Measurements from ENCODE around the gene DDX59.
A peak's percentile ranks its signal among the peaks of the same experiment; 100 is the strongest.

DDX59 gene

GRCh38 chr1:200669314-200670241 is at the start of gene DDX59:
Gene DDX59 (minus strand): TSS chr1:200669907. CDS start chr1:200666740, 3,167 bp downstream.
- in situ Hi-C loops (cut with HindIII; ENCODE audit: low pct_ligation_motif_present, low pct_unique_long_range_greater_than_20kb, low sequenced_read_pairs) = no loop called here
- peak; percentile 99 for DNase-seq

- no peak for DNase-seq
- in situ Hi-C loops (cut with HindIII; ENCODE audit: low pct_ligation_motif_present, low pct_unique_long_range_greater_than_20kb, low sequenced_read_pairs) = no loop called here
These were observed 44.9 kb upstream of the DDX59 start for GRCh38 chr1:200714504-200715187.

GRCh38 chr1:200710166-200710565 is 40.5 kb upstream of the DDX59 start:
- in situ Hi-C loops (cut with HindIII; ENCODE audit: low pct_ligation_motif_present, low pct_unique_long_range_greater_than_20kb, low sequenced_read_pairs) = no loop called here
- DNase-seq = no peak

GRCh38 chr1:200708769-200709168 is 39.1 kb upstream of the DDX59 start:
- peak; percentile 6 for DNase-seq

GRCh38 chr1:200708161-200708560 is 38.5 kb upstream of the DDX59 start:
- in situ Hi-C loops (cut with HindIII; ENCODE audit: low pct_ligation_motif_present, low pct_unique_long_range_greater_than_20kb, low sequenced_read_pairs) = no loop called here
- DNase-seq = no peak

More at GRCh38 chr1:200708769-200709168, 39.1 kb upstream of the DDX59 start:
- in situ Hi-C loops (cut with HindIII; ENCODE audit: low pct_ligation_motif_present, low pct_unique_long_range_greater_than_20kb, low sequenced_read_pairs) = no loop called here

GRCh38 chr1:200707116-200707515 is 37.4 kb upstream of the DDX59 start:
- in situ Hi-C loops (cut with HindIII; ENCODE audit: low pct_ligation_motif_present, low pct_unique_long_range_greater_than_20kb, low sequenced_read_pairs) = no loop called here
- no peak for DNase-seq

- DNase-seq = no peak
- in situ Hi-C loops (cut with HindIII; ENCODE audit: low pct_ligation_motif_present, low pct_unique_long_range_greater_than_20kb, low sequenced_read_pairs) = no loop called here
These were observed 36.6 kb upstream of the DDX59 start for GRCh38 chr1:200706111-200706814.

- in situ Hi-C loops (cut with HindIII; ENCODE audit: low pct_ligation_motif_present, low pct_unique_long_range_greater_than_20kb, low sequenced_read_pairs) = no loop called here
- DNase-seq = no peak
These were observed 35.3 kb upstream of the DDX59 start for GRCh38 chr1:200704986-200705500.

GRCh38 chr1:200699871-200700270 is 30.2 kb upstream of the DDX59 start:
- in situ Hi-C loops (cut with HindIII; ENCODE audit: low pct_ligation_motif_present, low pct_unique_long_range_greater_than_20kb, low sequenced_read_pairs) = no loop called here
- DNase-seq = no peak

GRCh38 chr1:200694738-200695137 is 25.0 kb upstream of the DDX59 start:
- in situ Hi-C loops (cut with HindIII; ENCODE audit: low pct_ligation_motif_present, low pct_unique_long_range_greater_than_20kb, low sequenced_read_pairs) = no loop called here
- DNase-seq = no peak

- in situ Hi-C loops (cut with HindIII; ENCODE audit: low pct_ligation_motif_present, low pct_unique_long_range_greater_than_20kb, low sequenced_read_pairs) = no loop called here
- DNase-seq = no peak
These were observed 23.6 kb upstream of the DDX59 start for GRCh38 chr1:200693327-200693726.

- no peak for DNase-seq
- in situ Hi-C loops (cut with HindIII; ENCODE audit: low pct_ligation_motif_present, low pct_unique_long_range_greater_than_20kb, low sequenced_read_pairs) = no loop called here
These were observed 22.6 kb upstream of the DDX59 start for GRCh38 chr1:200692316-200692715.

GRCh38 chr1:200686620-200687019 is 16.9 kb upstream of the DDX59 start:
- DNase-seq = no peak
- in situ Hi-C loops (cut with HindIII; ENCODE audit: low pct_ligation_motif_present, low pct_unique_long_range_greater_than_20kb, low sequenced_read_pairs) = no loop called here

GRCh38 chr1:200684015-200684414 is 14.3 kb upstream of the DDX59 start:
- in situ Hi-C loops (cut with HindIII; ENCODE audit: low pct_ligation_motif_present, low pct_unique_long_range_greater_than_20kb, low sequenced_read_pairs) = no loop called here

GRCh38 chr1:200683298-200683697 is 13.6 kb upstream of the DDX59 start:
- in situ Hi-C loops (cut with HindIII; ENCODE audit: low pct_ligation_motif_present, low pct_unique_long_range_greater_than_20kb, low sequenced_read_pairs) = no loop called here
- DNase-seq = no peak

More at GRCh38 chr1:200684015-200684414, 14.3 kb upstream of the DDX59 start:
- DNase-seq = no peak

- in situ Hi-C loops (cut with HindIII; ENCODE audit: low pct_ligation_motif_present, low pct_unique_long_range_greater_than_20kb, low sequenced_read_pairs) = no loop called here
- DNase-seq = no peak
These were observed 11.5 kb upstream of the DDX59 start for GRCh38 chr1:200681231-200681630.

GRCh38 chr1:200676829-200677228 is 7.1 kb upstream of the DDX59 start:
- in situ Hi-C loops (cut with HindIII; ENCODE audit: low pct_ligation_motif_present, low pct_unique_long_range_greater_than_20kb, low sequenced_read_pairs) = no loop called here
- DNase-seq = no peak

- no peak for DNase-seq
- in situ Hi-C loops (cut with HindIII; ENCODE audit: low pct_ligation_motif_present, low pct_unique_long_range_greater_than_20kb, low sequenced_read_pairs) = no loop called here
These were observed 5.8 kb upstream of the DDX59 start for GRCh38 chr1:200675588-200675852.

All from ACHN (cell line).